GM21381 (cell line): ENCODE results near the gene DCLK1.

Source experiments
- ATAC-seq: cut with Tn5 transposase; IDR thresholded peaks from one replicate; pipeline ENCODE4 v1.9.1; 2021; ENCODE audit warnings: mild to moderate bottlenecking, moderate library complexity; ENCODE audit not compliant: unreplicated experiment

The DCLK1 gene

DNA sequence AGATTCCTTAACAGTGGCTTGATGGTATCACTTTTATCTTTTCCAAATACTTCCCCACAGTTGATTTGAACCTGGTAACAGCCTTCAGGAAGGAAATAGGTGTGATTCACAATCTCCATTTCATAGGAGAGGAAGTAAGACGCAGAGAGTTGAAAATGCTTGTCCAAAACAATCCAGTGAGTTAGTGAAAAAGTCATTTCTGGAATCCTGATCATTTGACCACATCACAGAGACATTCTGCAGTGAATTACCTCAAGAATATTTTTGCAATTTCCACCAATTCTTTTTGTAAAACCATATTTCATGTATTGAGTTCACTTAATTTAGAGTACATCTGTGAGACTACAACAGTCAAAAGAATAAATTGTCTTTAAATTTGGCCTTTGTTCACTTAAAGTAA is 292.8 kb downstream of the DCLK1 start:
- ATAC-seq: no peak

DNA sequence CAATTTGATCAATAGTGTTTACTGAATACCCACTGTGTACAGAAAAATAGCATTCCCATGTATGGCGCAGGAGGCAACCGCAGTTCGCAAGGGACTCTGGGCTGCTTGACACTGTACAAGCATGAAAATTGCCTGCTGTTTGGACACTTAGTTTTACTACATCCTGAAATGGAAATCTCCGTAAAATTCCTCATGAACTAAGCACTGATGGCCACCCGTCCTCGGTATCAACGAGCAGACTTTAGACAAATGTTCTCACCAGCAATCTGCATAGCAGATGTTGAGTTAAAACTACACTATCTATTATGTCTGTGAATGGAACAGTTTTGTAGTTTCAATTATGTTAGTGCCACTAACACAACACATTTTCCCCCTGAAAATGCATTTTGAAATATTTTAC is 294.7 kb downstream of the DCLK1 start:
- no peak for ATAC-seq

DNA sequence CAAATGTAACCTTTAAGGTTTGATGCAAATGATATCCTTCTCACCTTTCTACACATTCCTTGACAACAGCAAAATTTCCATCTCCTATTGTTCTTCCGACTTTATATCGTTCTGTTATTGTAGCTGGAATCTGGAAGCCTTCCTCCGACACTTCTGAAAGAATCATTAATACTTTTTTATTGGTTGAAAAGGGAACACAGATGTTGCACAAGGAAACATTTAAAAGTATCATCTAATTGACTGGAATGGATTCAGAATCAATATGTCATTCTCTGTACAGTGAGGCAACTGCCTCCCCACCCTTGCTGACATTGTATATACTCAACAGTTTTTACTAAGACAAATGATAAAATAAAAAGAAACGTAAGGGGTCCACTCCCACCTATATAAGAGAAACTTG is 295.2 kb downstream of the DCLK1 start:
- ATAC-seq: no peak

GRCh38 chr13:35833608-35834275 is 297.4 kb downstream of the DCLK1 start:
- ATAC-seq: no peak

GRCh38 chr13:35833031-35833430 is 298.2 kb downstream of the DCLK1 start:
- ATAC-seq: no peak

GRCh38 chr13:35832551-35832950 is 298.6 kb downstream of the DCLK1 start:
- no peak for ATAC-seq

GRCh38 chr13:35830850-35831450 is 300.2 kb downstream of the DCLK1 start:
- ATAC-seq: no peak

GRCh38 chr13:35826626-35827254 is 304.4 kb downstream of the DCLK1 start:
- ATAC-seq: no peak

GRCh38 chr13:35824825-35825224 is 306.4 kb downstream of the DCLK1 start:
- no peak for ATAC-seq

- no peak for ATAC-seq
Observed at GRCh38 chr13:35824395-35824794, 306.8 kb downstream of the DCLK1 start.

- no peak for ATAC-seq
Observed at GRCh38 chr13:35822666-35823065, 308.5 kb downstream of the DCLK1 start.

GRCh38 chr13:35818633-35819067 is 312.5 kb downstream of the DCLK1 start:
- ATAC-seq: no peak

- no peak for ATAC-seq
Observed at GRCh38 chr13:35817642-35818607, 313.3 kb downstream of the DCLK1 start.

DNA sequence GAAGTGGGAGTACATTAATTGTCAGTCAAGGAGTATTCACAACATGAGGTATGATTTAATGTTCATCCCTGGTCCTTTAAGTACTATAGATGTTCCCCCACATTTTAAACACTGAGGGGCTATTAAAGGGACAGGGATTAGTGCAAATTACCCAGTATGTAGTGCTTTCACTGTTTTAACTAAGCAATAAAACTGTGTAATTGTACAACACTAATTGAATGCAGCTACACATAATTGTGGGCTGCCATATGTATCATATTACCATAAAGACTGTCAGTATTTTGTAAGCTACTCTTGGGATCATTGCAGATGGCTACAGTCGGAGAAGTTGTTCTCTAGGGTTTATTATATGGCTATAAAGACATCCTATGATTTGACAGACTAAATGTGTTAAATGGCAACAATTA is 316.6 kb downstream of the DCLK1 start:
- ATAC-seq: no peak

DNA sequence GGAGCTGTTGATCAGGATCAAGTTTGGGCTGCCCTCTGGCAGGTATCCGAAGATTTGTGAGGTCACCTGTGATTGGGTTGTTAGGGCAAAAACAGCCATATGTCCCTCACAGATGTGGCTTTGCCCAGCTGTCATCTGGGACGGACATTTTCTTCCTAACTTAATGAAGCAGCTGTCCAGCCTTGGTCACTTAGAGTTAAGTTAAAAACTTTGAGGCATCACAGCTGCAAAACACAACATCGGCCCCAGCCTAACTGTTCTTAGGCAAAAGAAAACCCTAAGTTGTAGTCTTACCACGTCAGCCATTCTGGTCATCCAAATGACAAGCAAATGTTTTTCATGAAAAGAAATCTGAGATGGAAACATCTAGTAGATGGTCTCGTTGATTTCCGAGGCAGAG is 318.4 kb downstream of the DCLK1 start:
- no peak for ATAC-seq

DNA sequence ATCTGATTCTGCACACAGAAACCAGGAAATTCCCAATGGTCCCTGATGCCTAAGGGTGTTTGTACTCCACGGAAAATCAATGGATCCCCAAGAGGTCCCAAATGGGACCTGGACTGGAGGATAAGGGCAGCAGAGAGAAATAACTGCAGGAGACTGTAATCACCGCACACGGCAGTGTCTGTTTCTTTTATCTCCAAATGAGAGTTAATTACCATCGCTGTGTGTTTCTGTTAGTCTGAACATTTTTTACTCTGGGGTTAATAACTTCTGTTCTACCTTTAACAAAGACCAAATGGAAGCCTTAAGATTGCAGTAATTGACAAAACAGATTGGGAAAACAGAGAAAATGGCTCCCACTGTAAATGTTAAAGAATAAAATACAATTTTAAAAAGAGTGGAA is 320.9 kb downstream of the DCLK1 start:
- ATAC-seq: no peak

DNA sequence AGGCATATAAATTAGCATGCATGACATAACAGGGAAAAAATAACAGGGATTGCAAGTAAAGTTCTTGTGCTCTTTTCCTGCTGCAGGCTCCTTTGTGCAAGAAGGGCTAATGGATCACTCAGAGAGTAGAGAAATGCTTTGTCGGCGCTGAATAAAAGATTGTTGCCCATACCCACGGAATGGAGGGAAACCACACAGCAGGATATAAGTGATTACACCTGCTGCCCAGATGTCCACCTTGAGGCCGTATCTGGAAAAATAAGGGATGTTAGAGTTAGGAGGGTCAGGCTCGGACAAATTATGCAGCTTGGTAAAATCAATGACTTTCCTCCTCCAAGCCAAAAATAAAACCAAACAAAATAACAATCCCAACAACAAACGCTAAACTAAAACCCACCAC is 322.3 kb downstream of the DCLK1 start:
- ATAC-seq: no peak

DNA sequence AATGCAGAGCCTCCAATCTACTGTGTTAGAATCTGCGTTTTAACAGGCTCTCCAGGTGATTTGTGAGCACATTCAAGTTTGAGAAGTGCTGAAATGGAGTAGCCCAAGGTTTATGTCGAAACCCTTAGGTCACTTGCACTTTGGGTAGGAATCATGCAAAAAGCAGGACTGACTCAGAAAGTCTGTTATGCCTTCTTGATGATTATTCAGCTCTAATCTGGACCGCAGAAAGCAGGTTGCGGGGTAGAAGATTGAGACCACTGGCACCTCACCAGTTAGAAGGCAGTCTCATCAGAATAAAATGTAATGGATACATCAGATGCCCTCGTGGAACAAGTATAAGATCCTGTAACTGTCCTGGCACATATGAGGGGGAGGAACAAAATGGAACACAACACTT is 326.3 kb downstream of the DCLK1 start:
- ATAC-seq: no peak

DNA sequence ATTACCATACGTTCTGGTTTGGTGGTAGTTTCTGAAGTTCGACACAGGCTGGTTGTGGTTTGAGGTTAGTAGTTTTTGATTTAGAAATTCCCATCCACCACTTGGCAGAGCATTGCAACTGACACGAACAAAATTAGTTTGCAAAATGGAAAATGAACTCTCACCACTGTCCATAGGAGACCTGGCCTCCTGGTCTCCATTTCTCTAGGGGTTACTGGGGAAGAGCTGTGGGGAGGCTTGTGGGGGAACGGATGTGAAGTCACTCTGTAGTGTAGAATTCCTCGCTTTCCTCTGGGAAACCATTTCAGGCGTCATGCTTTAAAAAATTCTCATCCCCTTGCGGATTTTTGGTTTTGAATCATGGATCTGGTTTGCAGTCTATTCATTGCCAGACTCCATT is 333.2 kb downstream of the DCLK1 start:
- ATAC-seq: no peak

GRCh38 chr13:35797244-35797643 is 333.9 kb downstream of the DCLK1 start:
- no peak for ATAC-seq

GRCh38 chr13:35796623-35797022 is 334.6 kb downstream of the DCLK1 start:
- ATAC-seq: no peak
